HEK293 (cell line): Measurements from ENCODE around the gene IMMP2L.

Experiments used
- CTCF ChIA-PET: fragments of 350-600 bp; formaldehyde crosslinking; extraction: SDS; loops from one replicate; lab custom pipeline; 2021; ENCODE audit warnings: antibody characterized with exemption; lab: Yijun Ruan, JAX
- POLR2A ChIA-PET: fragments of 300-600 bp; formaldehyde crosslinking; extraction: SDS; loops from one replicate; lab custom pipeline; 2020; ENCODE audit warnings: antibody characterized with exemption, inconsistent platforms; lab: Yijun Ruan, JAX
- H3K27ac ChIP-seq: fragments of 200-500 bp; sonication (Bioruptor generic); 2 replicates; pipeline ENCODE4 v1.5.1; 2014; ENCODE audit warnings: low read depth, low read length, control low read depth, inconsistent platforms; ENCODE audit errors: extremely low read depth
- H3K36me3 ChIP-seq, 2 experiments: fragments of 200-500 bp in 1 of 2; sonication (Bioruptor generic) in 1 of 2; 1 replicate in 1 of 2; 2 replicates in 1 of 2; pipeline ENCODE4 v1.5.1; 2014 to 2017; ENCODE audit warnings: inconsistent platforms in 2 of 2, low read length in 2 of 2; ENCODE audit not compliant: control insufficient read depth in 2 of 2, insufficient read depth in 1 of 2
- H3K4me1 ChIP-seq: fragments of 200-500 bp; sonication (Bioruptor generic); 2 replicates; pipeline ENCODE4 v1.5.1; 2014; ENCODE audit warnings: mild to moderate bottlenecking, low read length, inconsistent platforms; ENCODE audit not compliant: control insufficient read depth, insufficient read depth
- H3K4me3 ChIP-seq: 2 replicates; pipeline ENCODE4 v1.5.1; 2011; ENCODE audit warnings: low read depth, mild to moderate bottlenecking, control low read depth, low read length, moderate library complexity
- H3K9me3 ChIP-seq: fragments of 200-500 bp; sonication (Bioruptor generic); 2 replicates; pipeline ENCODE4 v1.5.1; 2014; ENCODE audit warnings: low read depth, low read length, inconsistent platforms; ENCODE audit not compliant: control insufficient read depth, insufficient read depth
- ATF2 ChIP-seq: fragments of 450-650 bp; formaldehyde crosslinking; IDR thresholded peaks from 2 replicates; pipeline ENCODE4 v1.5.1; 2016; ENCODE audit warnings: missing biosample characterization, missing genetic modification characterization, low read depth
- HIC1 ChIP-seq: fragments of 450-650 bp; formaldehyde crosslinking; IDR thresholded peaks from 2 replicates; pipeline ENCODE4 v1.5.1; 2016; ENCODE audit warnings: missing biosample characterization, missing genetic modification characterization
- MEIS1 ChIP-seq: sonication (generic); formaldehyde crosslinking; IDR thresholded peaks from 2 replicates; pipeline ENCODE4 v1.8.1; 2022; ENCODE audit warnings: missing genetic modification reagents, mild to moderate bottlenecking, borderline replicate concordance
- PBX3 ChIP-seq: sonication (generic); formaldehyde crosslinking; IDR thresholded peaks from 2 replicates; pipeline ENCODE4 v1.8.1; 2022; ENCODE audit warnings: mild to moderate bottlenecking, moderate library complexity, missing genetic modification reagents
- SCRT1 ChIP-seq: fragments of 450-650 bp; formaldehyde crosslinking; IDR thresholded peaks from 2 replicates; pipeline ENCODE4 v1.5.1; 2016; ENCODE audit warnings: missing biosample characterization, missing genetic modification characterization, borderline replicate concordance
- ZBTB26 ChIP-seq: fragments of 450-650 bp; formaldehyde crosslinking; optimal IDR thresholded peaks from 2 replicates; pipeline ENCODE3; 2016; ENCODE audit warnings: missing biosample characterization, mild to moderate bottlenecking, missing genetic modification characterization
- ZFP41 ChIP-seq: fragments of 450-650 bp; formaldehyde crosslinking; IDR thresholded peaks from 2 replicates; pipeline ENCODE4 v1.5.1; 2016; ENCODE audit warnings: missing biosample characterization, missing genetic modification characterization, borderline replicate concordance
- ZNF133 ChIP-seq: fragments of 450-650 bp; formaldehyde crosslinking; IDR thresholded peaks from 2 replicates; pipeline ENCODE4 v1.5.1; 2016; ENCODE audit warnings: missing biosample characterization, missing genetic modification characterization
- ZNF140 ChIP-seq: fragments of 450-650 bp; formaldehyde crosslinking; IDR thresholded peaks from 2 replicates; pipeline ENCODE4 v1.5.1; 2016; ENCODE audit warnings: missing biosample characterization, missing genetic modification characterization
- ZNF19 ChIP-seq: fragments of 450-650 bp; formaldehyde crosslinking; IDR thresholded peaks from 2 replicates; pipeline ENCODE4; 2016; ENCODE audit warnings: missing biosample characterization, missing genetic modification characterization, low read depth
- ZNF354C ChIP-seq: fragments of 450-650 bp; formaldehyde crosslinking; IDR thresholded peaks from 2 replicates; pipeline ENCODE4 v1.5.1; 2016; ENCODE audit warnings: missing biosample characterization, missing genetic modification characterization, low read depth, borderline replicate concordance
- ZNF394 ChIP-seq: fragments of 450-650 bp; formaldehyde crosslinking; IDR thresholded peaks from 2 replicates; pipeline ENCODE4 v1.5.1; 2016; ENCODE audit warnings: missing biosample characterization, missing genetic modification characterization, mild to moderate bottlenecking, moderate library complexity, borderline replicate concordance
- ZNF398 ChIP-seq: fragments of 450-650 bp; formaldehyde crosslinking; IDR thresholded peaks from 2 replicates; pipeline ENCODE4 v1.5.1; 2017; ENCODE audit warnings: missing biosample characterization, missing genetic modification characterization
- ZNF426 ChIP-seq: fragments of 450-650 bp; formaldehyde crosslinking; IDR thresholded peaks from 2 replicates; pipeline ENCODE4 v1.5.1; 2017; ENCODE audit warnings: missing biosample characterization, missing genetic modification characterization, mild to moderate bottlenecking, inconsistent platforms, moderate library complexity
- ZNF473 ChIP-seq: fragments of 450-650 bp; formaldehyde crosslinking; IDR thresholded peaks from 2 replicates; pipeline ENCODE4 v1.5.1; 2017; ENCODE audit warnings: missing biosample characterization, missing genetic modification characterization
- ZNF530 ChIP-seq: fragments of 450-650 bp; formaldehyde crosslinking; IDR thresholded peaks from 2 replicates; pipeline ENCODE4 v1.5.1; 2016; ENCODE audit warnings: low read depth, missing biosample characterization, missing genetic modification characterization
- ZNF561 ChIP-seq: fragments of 450-650 bp; IDR thresholded peaks from 2 replicates; pipeline ENCODE4 v1.5.1; 2018; ENCODE audit warnings: missing biosample characterization, missing genetic modification characterization, borderline replicate concordance
- ZNF580 ChIP-seq: fragments of 450-650 bp; formaldehyde crosslinking; IDR thresholded peaks from 2 replicates; pipeline ENCODE4 v1.5.1; 2016; ENCODE audit warnings: missing biosample characterization, missing genetic modification characterization
- ZNF610 ChIP-seq: fragments of 450-650 bp; formaldehyde crosslinking; IDR thresholded peaks from 2 replicates; pipeline ENCODE4 v1.5.1; 2016; ENCODE audit warnings: missing biosample characterization, missing genetic modification characterization, borderline replicate concordance
- ZNF791 ChIP-seq: fragments of 450-650 bp; formaldehyde crosslinking; IDR thresholded peaks from 2 replicates; pipeline ENCODE4 v1.5.1; 2016; ENCODE audit warnings: missing biosample characterization, missing genetic modification characterization

IMMP2L gene

GRCh38 chr7:111324776-111325175, 237.5 kb downstream of the IMMP2L start:
- H3K36me3 ChIP-seq, result no peaks in the 10 kb centered on the region
- ChIA-PET CTCF (no interaction called here), POLR2A (interaction anchor here (0.5 kb wide), 1 partner anchor 601 kb away, joined by 5 read pairs; no protein-coding TSS in a partner anchor)
- TF ChIP-seq ZNF426 (tag by site-specific recombination), result no peak
- no peak for TF ChIP-seq ZNF530 (tag by site-specific recombination)
- no peak for TF ChIP-seq SCRT1 (tag by site-specific recombination)
- no peak for TF ChIP-seq ZNF473 (tag by site-specific recombination)
- TF ChIP-seq ZNF394 (tag by site-specific recombination), result no peak
- no peak for TF ChIP-seq ZNF580 (tag by site-specific recombination)
- no peak for TF ChIP-seq ZNF19 (tag by site-specific recombination)
- TF ChIP-seq ZNF133 (tag by site-specific recombination), result no peak
- TF ChIP-seq ZBTB26 (tag by site-specific recombination), result no peak
- TF ChIP-seq PBX3 (CRISPR knock-in tag), result no peak
- TF ChIP-seq ZNF791 (tag by site-specific recombination), result no peak
- TF ChIP-seq ZNF140 (tag by site-specific recombination), result no peak
- no peak for TF ChIP-seq ZNF354C
- TF ChIP-seq ZNF398, result no peak
- no peak for TF ChIP-seq MEIS1 (CRISPR knock-in tag)
- TF ChIP-seq ZNF610, result no peak
- TF ChIP-seq ZFP41 (tag by site-specific recombination), result no peak
- TF ChIP-seq ZNF561 (tag by site-specific recombination), result no peak
- no peak for TF ChIP-seq ATF2 (tag by site-specific recombination)
- TF ChIP-seq HIC1, result no peak
- H3K9me3 ChIP-seq, result no peaks in the 10 kb centered on the region
- H3K27ac ChIP-seq, result no peak overlapping the region
- H3K4me3 ChIP-seq, result no peak overlapping the region
- H3K4me1 ChIP-seq, result no peaks in the 10 kb centered on the region
